ENCODE measurements around the gene RPL31.

DNA sequence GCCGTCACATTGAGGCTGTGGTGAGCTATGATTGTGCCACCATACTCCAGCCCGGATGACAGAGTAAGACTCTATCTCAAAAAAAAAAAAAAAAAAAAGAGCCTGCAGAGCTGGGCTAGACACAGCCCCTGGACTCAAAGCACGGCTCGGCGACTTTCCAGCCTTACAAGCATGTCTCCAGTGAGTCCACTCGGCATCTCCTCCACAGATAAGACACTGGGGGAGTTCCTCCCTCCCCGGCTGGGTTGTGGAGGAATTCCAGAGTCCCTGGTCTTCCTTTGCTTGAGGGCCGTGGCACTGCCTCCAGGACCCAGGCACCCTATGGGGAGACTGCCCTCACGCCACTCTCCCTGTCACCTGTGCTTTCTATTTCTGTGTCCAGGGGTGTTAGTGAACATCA, 30.9 kb upstream of the RPL31 start:
- TF ChIP-seq, protein P1, sequence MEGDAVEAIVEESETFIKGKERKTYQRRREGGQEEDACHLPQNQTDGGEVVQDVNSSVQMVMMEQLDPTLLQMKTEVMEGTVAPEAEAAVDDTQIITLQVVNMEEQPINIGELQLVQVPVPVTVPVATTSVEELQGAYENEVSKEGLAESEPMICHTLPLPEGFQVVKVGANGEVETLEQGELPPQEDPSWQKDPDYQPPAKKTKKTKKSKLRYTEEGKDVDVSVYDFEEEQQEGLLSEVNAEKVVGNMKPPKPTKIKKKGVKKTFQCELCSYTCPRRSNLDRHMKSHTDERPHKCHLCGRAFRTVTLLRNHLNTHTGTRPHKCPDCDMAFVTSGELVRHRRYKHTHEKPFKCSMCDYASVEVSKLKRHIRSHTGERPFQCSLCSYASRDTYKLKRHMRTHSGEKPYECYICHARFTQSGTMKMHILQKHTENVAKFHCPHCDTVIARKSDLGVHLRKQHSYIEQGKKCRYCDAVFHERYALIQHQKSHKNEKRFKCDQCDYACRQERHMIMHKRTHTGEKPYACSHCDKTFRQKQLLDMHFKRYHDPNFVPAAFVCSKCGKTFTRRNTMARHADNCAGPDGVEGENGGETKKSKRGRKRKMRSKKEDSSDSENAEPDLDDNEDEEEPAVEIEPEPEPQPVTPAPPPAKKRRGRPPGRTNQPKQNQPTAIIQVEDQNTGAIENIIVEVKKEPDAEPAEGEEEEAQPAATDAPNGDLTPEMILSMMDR (IDR thresholded peaks at IDR 0.05; ENCODE audit: low read depth, low read length, poor library complexity, severe bottlenecking) = no peak
- TF ChIP-seq EZH2phosphoT487 (IDR thresholded peaks at IDR 0.05; ENCODE audit: borderline replicate concordance, low read length) = no peak

All from DOHH2 (cell line).